ENCODE measurements around the gene PHF10.

Gene PHF10

DNA sequence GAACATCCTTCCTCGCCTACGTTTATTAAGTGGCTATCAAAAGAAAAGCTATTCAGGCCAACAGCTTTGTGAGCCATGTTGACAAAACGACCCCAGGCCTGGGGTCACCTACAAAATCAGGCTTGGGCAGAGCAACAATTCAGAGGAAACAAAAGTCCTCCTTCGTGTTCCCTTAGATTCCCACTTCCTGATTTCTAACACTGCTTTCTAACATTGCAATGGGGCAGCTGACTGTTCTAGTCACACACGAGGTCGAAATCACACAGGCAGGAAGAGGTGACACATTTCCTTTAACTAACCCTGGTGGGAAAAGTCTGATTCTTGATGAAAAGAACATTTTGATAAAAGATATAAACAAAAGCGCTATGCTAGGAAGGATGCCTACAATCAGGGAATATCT is 54.4 kb downstream of the PHF10 start:
- DNase-seq: no peak

DNA sequence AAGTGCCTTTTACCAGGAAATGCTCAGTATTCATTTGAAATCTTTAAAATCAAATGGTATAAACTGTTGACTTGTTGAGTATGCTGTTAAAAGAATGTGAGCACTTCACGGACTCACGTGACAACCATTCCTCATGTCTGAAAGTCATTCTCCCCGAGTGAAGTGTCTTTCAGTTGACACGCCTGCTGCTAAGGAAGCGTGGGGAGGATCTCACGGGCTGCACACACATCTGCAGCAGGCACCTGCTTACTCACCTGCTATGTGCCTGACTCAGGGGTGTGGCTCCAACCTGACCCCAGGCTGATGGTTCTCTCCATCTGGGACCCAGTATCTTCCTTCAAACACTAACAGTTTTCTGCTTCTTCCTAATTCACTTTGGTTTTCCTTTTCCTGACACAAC is 55.2 kb downstream of the PHF10 start:
- DNase-seq: no peak

DNA sequence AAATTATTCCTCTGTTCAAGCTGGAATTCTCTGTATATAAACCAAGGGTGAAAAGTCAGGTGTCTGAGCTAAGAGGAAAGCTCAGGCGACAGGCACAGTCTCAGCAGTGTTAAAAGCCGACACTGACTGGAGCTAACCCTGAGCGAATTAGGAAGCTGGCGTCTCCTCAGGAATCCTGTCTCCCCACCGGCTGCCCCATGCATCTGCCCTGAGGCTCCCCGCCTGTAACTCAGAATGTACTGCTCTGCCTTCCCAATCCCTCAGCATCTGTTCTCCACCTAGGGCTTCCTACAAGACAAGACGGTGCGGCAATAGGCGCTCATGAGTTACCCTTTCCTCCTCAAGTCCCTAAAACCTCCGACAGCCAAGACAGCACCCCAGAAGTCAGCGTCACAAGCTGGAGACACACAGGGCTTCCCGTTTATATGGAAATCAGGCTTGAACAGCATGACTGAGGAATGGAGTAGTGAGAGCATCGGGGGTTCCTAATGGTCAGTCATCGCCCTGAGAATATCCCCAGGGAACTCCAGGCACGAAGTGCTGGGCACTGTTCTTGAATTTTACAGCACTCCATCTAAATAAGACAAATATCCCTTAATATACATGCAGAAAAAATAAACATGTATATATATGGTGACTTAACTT is 56.0 kb downstream of the PHF10 start:
- no peak for DNase-seq

GRCh38 chr6:169667716-169668115 is 56.6 kb downstream of the PHF10 start:
- DNase-seq: no peak

DNA sequence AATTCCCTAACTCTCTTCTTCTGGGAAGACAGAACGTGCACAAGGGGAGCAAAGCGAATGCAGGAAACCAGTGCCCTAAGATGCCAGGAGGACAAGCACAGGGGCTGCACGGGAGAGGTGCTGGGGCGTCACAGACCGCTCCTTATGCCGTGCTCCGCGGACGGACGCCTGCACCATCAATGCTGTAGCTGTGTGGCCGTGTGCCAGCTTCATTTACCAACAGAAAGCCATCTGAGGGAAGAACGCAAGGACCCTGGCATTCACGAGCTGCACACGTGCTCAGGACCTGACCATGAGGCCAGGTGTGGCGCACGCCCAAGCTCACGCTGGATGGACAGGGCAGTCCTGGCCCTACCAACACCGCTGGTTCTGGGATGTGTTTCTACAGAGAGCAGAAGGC is 57.9 kb downstream of the PHF10 start:
- no peak for DNase-seq

- no peak for DNase-seq
Observed at GRCh38 chr6:169665289-169665688, 59.0 kb downstream of the PHF10 start.

GRCh38 chr6:169664227-169664626 is 60.1 kb downstream of the PHF10 start:
- no peak for DNase-seq

GRCh38 chr6:169663468-169663867 is 60.8 kb downstream of the PHF10 start:
- no peak for DNase-seq

- DNase-seq: no peak
Observed at GRCh38 chr6:169661391-169661756, 62.9 kb downstream of the PHF10 start.

DNA sequence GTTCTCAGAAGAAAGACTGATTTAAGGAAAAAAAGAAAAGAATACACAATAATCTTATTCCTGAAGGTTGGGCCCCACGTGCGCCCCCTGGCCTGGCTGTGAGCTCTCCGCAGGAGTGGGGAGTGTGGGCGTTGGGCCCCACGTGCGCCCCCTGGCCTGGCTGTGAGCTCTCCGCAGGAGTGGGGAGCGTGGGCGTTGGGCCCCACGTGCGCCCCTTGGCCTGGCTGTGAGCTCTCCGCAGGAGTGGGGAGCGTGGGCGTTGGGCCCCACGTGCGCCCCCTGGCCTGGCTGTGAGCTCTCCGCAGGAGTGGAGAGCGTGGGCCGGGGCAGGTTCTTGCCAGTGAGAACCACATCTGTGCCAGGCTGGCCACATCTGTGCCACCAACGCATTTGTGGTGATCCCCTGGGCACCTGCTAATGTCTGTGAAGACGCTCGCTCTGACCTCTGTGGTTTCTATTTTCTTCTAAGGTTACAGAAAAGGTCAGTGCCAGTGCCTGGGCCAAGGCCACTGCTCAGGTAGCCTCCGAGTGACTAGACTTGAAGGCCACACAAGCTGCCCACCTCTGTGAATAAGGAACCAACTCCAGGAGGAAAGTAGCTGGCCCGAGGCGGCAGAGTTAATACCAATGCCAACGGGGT is 63.4 kb downstream of the PHF10 start:
- no peak for DNase-seq

DNA sequence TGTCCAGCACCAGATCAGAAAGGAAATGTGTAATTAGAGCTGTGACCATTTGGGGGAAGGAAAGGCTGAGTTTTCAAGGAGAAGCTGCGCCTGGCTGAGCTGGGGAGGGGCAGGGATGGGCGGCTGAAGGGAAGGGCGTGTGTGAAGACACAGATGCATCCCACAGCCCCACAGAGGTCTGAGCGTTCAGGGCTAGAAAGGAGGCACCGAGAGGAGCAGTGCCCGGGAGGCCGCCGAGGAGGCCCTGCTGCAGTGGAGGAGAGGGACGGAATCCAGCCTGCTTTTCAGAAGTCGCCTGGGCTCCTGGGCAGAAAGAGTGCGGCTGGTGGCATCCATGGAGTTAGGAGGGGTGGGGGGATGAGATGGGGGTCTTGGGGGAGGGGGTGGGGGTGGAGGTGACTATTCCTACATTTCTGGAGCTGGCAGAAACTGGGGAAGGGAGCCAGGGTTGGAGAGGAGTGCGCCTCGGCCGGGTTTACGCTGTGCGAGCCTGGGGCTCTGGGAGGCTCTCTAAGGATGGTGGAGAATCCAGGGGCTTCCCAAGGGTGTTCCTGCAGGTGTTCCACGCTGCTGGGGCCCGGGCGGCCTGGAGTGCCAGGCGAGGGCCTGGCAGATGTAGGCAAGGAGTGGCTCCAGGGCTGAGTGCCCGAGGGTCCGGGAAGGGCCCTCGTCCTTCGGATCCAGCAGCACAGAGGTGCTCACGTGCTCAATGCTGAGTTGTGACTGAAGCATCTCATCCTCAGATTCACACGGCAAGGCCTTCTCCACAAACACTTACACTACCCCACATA is 64.3 kb downstream of the PHF10 start:
- DNase-seq: no peak

- no peak for DNase-seq
Observed at GRCh38 chr6:169657284-169657610, 67.1 kb downstream of the PHF10 start.

DNA sequence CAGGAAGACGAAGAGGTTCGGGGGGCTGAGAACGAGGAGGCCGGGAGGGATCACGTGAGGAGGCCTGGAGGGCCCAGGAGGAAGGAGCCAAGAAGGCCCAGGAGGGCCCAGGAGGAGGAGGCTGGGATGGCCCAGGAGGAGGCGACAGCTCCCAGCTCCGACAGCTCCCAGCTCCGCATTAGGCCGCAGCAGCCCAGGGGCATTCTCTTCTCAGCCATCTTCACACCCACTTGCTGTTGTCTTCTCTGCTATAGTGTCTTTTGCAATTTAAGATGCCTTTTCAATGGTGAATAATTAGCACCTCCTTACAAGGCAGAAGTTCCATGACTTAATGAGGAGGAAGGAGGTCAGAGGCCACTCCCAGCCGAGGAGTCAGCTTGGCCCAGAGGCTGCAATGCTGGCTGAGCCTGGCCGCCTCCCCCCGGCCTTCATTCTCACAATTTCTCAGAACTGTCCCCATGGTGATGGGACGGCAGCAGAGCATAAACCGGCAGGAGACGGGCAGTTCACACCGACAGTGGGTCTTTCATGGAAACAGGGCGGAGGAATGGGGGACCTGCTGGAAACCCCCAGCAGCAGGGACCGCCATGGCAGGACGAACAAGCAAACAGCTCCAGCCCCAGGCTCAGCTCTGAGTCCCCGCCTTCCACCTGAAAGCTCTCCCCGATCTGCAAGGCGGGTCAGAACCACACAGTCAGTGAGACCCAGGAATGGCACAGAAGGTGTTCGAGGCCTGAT is 67.6 kb downstream of the PHF10 start:
- no peak for DNase-seq

GRCh38 chr6:169654598-169655391 is 69.5 kb downstream of the PHF10 start:
- no peak for DNase-seq
